Measurements from ENCODE around the gene NR4A2.
"Not testable (repeated sequence)": the region's sequence is repeated elsewhere in the genome, so short reads cannot be mapped to it uniquely, and the experiment has no call there.

Gene NR4A2

GRCh38 chr2:156322051-156322685 lies 10.4 kb downstream of the NR4A2 start:
- DNase-seq (ENCODE audit: low read depth in 2 of 3, low spot score in 2 of 3): peak in 1 of 3 experiments; percentile 18

DNA sequence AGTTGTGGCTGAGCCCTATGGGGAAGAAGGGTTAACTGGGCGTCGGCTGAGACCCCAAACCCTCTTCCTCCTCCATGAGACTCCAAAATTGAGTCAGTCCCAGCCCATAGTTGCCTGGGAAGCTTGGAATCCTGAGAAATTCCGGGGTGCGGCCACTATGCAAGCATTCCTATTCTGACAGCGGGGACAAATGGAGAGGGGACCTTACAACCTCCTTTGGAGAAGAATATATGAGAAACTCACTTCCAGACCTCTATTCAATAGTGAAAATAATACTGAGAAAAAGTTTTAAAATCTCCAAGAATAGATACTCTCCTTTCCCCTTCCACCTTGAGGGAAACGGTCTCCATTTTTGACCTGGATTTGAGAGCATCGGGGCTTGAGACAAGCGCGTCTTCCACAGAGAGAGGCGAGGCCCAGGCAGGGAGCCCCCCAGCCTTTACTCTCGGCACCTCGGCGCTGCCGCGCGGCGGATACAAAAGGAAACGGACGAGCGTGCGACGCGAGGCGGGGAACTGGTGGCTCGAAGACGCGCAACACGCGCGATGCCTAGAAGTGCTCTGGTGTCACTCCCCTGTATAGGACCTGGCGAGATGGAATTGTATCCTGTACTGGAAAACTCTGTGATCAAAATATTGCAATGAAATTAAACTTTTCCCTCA lies 11.1 kb downstream of the NR4A2 start:
- no peak for DNase-seq (ENCODE audit: low read depth in 2 of 3, low spot score in 2 of 3)

DNA sequence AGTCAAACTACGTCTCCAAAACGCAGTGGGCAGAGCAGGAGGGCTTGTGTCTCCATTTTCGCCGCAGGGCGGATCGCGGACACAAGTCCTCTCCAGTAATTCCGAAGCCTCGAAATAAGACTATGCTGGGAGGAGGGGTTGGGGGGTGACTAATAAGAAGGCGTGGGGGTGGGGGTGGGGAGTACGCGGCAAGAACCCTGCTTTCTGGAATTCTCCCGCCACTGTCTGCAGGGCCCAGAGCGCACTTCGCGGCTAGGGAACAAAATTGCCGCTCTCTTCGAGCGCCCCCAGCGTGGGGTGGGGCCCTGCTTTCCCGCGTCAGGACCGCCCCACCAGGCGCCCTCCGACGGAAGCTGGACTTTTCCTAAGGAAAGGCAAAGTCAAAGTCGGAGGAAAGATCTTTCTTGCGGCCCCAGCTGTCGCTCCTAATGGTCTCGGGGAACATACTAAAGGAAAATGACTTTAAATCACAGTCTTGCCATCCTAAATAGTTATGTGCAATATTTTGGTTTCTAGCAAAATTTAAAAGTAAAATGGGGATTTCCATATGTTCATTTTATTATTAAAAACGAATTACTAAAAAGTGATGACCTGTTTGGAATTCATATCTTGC lies 11.9 kb downstream of the NR4A2 start:
- DNase-seq (ENCODE audit: low read depth in 2 of 3, low spot score in 2 of 3): no peak

GRCh38 chr2:156319811-156320485 lies 12.6 kb downstream of the NR4A2 start:
- DNase-seq (ENCODE audit: low read depth in 2 of 3, low spot score in 2 of 3): no peak

- DNase-seq (ENCODE audit: low read depth in 2 of 3, low spot score in 2 of 3): no peak
These were observed 14.9 kb downstream of the NR4A2 start for GRCh38 chr2:156317631-156318030.

- DNase-seq (ENCODE audit: low read depth in 2 of 3, low spot score in 2 of 3): no peak
These were observed 20.5 kb downstream of the NR4A2 start for GRCh38 chr2:156311976-156312375.

DNA sequence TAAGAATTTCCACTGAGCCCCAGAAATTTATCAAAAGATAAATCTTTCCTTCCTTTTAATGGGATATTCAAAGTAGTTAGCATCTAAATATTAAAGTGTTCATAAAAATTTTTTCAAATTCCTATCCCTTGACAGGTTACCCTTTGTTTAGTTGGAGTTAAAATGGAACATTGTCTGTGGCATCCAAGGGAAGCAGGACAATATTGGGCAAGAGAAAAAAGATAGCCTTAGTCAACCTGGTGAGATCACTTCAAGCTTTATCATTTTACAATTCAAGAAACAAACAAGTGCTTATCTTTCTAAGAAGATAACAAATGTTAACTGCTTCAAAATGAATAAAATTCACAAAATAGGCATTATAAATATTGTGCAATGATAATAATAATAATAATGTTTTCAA lies 21.7 kb downstream of the NR4A2 start:
- DNase-seq (ENCODE audit: low read depth in 2 of 3, low spot score in 2 of 3): no peak

DNA sequence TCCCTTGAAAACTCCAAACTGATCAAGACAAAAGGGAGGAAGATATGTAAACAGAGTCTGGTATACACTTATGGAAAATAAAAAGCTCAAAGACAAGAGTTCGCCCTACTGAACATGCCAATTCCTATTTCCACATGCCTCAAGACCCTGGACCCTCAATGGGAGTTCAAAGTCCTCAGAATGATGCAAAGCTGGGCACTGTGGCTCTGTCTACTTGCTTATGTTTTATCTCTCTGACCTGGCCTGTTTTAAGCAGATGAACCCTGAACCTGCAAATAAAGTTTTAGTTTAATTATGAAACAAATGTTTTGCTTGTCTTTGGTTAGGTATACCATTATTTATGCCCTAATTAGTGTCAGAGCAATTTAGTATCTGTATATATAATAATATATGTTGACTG lies 22.6 kb downstream of the NR4A2 start:
- no peak for DNase-seq (ENCODE audit: low read depth in 2 of 3, low spot score in 2 of 3)

- DNase-seq (ENCODE audit: low read depth in 2 of 3, low spot score in 2 of 3): no peak
These were observed 23.4 kb downstream of the NR4A2 start for GRCh38 chr2:156309167-156309566.

GRCh38 chr2:156306821-156307220 lies 25.7 kb downstream of the NR4A2 start:
- DNase-seq (ENCODE audit: low read depth in 2 of 3, low spot score in 2 of 3): no peak

DNA sequence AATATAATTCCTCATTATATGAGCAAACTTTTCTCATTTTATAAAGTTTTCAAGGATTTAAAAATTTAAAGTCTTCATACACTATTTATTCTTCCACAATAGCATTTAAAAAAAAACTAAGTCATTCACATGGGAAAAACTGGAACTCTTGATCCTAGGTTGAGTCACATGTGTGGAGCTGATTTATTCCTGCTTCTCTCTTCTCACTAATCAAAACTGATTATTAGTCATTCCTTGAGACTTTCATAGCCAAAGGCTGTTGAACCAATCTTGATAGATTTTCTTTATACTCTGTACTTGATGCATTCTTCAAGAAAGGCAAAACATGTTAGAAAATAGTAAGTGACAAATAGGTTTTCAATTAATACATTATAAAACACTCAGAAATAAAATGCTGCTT lies 27.4 kb downstream of the NR4A2 start:
- no peak for DNase-seq (ENCODE audit: low read depth in 2 of 3, low spot score in 2 of 3)

- no peak for DNase-seq (ENCODE audit: low read depth in 2 of 3, low spot score in 2 of 3)
These were observed 32.2 kb downstream of the NR4A2 start for GRCh38 chr2:156300337-156300736.

GRCh38 chr2:156294945-156295580 lies 37.5 kb downstream of the NR4A2 start:
- no peak for DNase-seq (ENCODE audit: low read depth in 2 of 3, low spot score in 2 of 3)

- DNase-seq (ENCODE audit: low read depth in 2 of 3, low spot score in 2 of 3): not testable (repeated sequence)
These were observed 39.1 kb downstream of the NR4A2 start for GRCh38 chr2:156293382-156293781.

- DNase-seq (ENCODE audit: low read depth in 2 of 3, low spot score in 2 of 3): no peak
These were observed 52.9 kb downstream of the NR4A2 start for GRCh38 chr2:156279446-156280150.
